ENCODE data around the gene ENOSF1. TPM values are rescaled to one million over a fixed set of nuclear protein-coding genes. Genes with fewer than 3 reads are reported as not detected.

Gene ENOSF1
- total RNA-seq, 4 donors from 2014 or later = 31.7 to 104 (median 45.2) TPM

DNA sequence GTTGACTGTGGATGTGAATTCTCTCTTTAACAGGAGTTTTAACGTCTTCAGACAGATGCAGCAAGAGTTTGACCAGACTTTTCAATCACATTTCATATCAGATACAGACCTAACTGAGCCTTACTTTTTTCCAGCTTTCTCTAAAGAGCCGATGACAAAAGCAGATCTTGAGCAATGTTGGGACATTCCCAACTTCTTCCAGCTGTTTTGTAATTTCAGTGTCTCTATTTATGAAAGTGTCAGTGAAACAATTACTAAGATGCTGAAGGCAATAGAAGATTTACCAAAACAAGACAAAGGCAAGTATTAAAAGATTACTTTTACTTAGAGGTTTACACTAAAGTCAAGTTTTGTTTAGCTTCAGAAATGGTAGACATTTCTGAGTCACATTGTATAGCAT is 85.2 kb downstream of the ENOSF1 start:
- TF ChIP-seq, protein P1, sequence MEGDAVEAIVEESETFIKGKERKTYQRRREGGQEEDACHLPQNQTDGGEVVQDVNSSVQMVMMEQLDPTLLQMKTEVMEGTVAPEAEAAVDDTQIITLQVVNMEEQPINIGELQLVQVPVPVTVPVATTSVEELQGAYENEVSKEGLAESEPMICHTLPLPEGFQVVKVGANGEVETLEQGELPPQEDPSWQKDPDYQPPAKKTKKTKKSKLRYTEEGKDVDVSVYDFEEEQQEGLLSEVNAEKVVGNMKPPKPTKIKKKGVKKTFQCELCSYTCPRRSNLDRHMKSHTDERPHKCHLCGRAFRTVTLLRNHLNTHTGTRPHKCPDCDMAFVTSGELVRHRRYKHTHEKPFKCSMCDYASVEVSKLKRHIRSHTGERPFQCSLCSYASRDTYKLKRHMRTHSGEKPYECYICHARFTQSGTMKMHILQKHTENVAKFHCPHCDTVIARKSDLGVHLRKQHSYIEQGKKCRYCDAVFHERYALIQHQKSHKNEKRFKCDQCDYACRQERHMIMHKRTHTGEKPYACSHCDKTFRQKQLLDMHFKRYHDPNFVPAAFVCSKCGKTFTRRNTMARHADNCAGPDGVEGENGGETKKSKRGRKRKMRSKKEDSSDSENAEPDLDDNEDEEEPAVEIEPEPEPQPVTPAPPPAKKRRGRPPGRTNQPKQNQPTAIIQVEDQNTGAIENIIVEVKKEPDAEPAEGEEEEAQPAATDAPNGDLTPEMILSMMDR (IDR thresholded peaks at IDR 0.05) = no peak
- no peak for DNase-seq (ENCODE audit: low spot score)
- ATAC-seq (ENCODE audit: low FRiP score) = no peak

GRCh38 chr18:623761-624620 is 88.4 kb downstream of the ENOSF1 start:
- DNase-seq (ENCODE audit: low spot score) (peak; percentile 70), ATAC-seq (ENCODE audit: low FRiP score) (no peak)

DNA sequence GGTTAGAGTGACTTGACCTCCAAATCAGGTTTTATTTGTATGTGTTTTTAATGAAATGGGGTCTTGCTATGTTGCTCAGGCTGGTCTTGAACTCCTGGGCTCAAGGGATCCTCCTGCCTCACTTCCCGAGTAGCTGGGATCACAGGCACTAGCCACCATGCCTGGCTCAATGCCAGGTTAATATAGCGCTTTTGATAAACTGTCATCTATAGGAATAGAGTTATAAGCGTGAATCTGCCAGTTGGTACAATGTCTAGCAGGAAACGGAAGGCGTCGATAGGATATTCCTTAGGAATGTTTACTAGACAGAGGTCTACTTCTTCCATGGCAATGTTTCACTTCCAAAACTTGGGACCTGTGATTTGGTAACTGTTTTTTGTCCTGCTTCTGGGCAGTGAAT is 90.1 kb downstream of the ENOSF1 start:
- TF ChIP-seq, protein P1 (IDR thresholded peaks at IDR 0.05) = no peak
- no peak for DNase-seq (ENCODE audit: low spot score)
- ATAC-seq (ENCODE audit: low FRiP score) = no peak

More at GRCh38 chr18:623761-624620, 88.4 kb downstream of the ENOSF1 start:
- TF ChIP-seq, protein P1 (IDR thresholded peaks at IDR 0.05) = no peak

DNA sequence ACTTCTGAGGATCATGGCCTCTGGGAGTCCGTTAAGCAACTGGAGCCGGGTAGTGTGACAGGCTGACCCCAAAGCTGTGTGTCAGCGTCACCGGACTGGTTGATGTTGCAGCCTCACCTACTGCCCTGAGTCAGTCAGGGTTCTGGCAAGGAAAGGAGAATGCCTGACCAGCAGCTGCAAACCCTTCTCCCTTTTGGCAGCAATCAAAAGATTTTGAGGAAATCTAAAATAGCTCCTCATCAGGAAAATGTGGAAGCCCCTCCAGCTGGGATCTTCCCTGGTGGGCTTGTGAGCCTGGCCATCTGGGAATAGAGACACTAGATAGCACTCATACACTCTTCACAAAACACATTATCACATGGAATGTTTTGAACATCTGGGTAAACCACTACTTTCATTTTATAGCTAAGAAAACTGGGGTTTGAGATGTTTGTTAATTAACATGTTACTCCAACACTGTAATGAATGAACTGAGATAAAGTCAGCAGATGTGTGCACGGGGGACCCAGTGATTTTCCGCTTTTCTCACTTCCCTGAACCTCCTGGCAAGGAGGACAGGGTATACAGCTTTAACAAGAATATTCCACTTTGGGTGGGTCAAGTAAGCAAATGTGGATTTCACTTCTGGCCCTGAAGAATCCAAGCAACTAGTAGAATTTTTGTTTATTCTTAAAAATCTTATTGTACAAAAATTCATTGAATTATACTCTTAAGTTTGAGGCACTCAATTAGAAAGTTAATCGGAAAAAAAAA is 91.0 kb downstream of the ENOSF1 start:
- ATAC-seq (ENCODE audit: low FRiP score) = no peak

More for the DNA sequence above, 91.0 kb downstream of the ENOSF1 start:
- no peak for DNase-seq (ENCODE audit: low spot score)
- TF ChIP-seq, protein P1 (IDR thresholded peaks at IDR 0.05) = no peak

Other genes starting within 250 kb of the ENOSF1 start
- 10 to 100 TPM; 25.3 to 54.8 (median 42.7) TPM for gene COLEC12, start 211.9 kb downstream of the ENOSF1 start, total RNA-seq
- gene CETN1, start 132.2 kb downstream of the ENOSF1 start, total RNA-seq = not detected
- 1 to 10 TPM in 2 of 4 donors, under 1 TPM in 1, not detected in 1; 0.25 to 4.1 (median 3.4) TPM for gene CLUL1, start 115.6 kb downstream of the ENOSF1 start, total RNA-seq
- 1 to 10 TPM in 1 of 4 donors, under 1 TPM in 2, not detected in 1; 0.50 to 6.4 (median 0.65) TPM for gene TYMS, start 55.0 kb downstream of the ENOSF1 start, total RNA-seq
- 100 to 1,000 TPM in 2 of 4 donors, 10 to 100 TPM in 2; 75.2 to 149 (median 108) TPM for gene YES1, start 99.6 kb upstream of the ENOSF1 start, total RNA-seq
- gene ADCYAP1, start 192.2 kb upstream of the ENOSF1 start, total RNA-seq = 1 to 10 TPM in 1 of 4 donors, under 1 TPM in 3; 0.32 to 4.6 (median 0.83) TPM